ENCODE data around the gene SFMBT2. TPM values are rescaled to one million over a fixed set of nuclear protein-coding genes. Genes with fewer than 3 reads are reported as not detected.

SFMBT2 gene
- total RNA-seq, 2 experiments from 2014 or later, result 63.1 to 63.2 TPM

- ATAC-seq, result no peak
- POLR2A ChIA-PET, result no interaction called here
- Mint-ChIP-seq H3K27me3 (ENCODE audit: low read depth) (peaks cover 2% of the 10 kb centered on the region), H3K27ac (no peak overlapping the region), H3K9me3 (ENCODE audit: insufficient read depth) (no peaks in the 10 kb centered on the region), H3K4me1 (ENCODE audit: low read depth) (peaks cover 19% of the 10 kb centered on the region), H3K4me3 (no peak overlapping the region), H3K36me3 (ENCODE audit: low read depth) (no peaks in the 10 kb centered on the region)
- no peak for DNase-seq
- CTCF ChIA-PET, result interaction anchor here (1.1 to 2.0 kb wide), 2 partner anchors 87 to 518 kb away, joined by 3 to 9 read pairs; no protein-coding TSS in a partner anchor
Observed at GRCh38 chr10:7438196-7438986, 27.6 kb upstream of the SFMBT2 start.

- no peak for DNase-seq
- Mint-ChIP-seq H3K36me3 (ENCODE audit: low read depth) (no peaks in the 10 kb centered on the region), H3K4me1 (ENCODE audit: low read depth) (peaks cover 19% of the 10 kb centered on the region), H3K27me3 (ENCODE audit: low read depth) (peaks cover 8% of the 10 kb centered on the region), H3K27ac (no peak overlapping the region), H3K4me3 (no peak overlapping the region), H3K9me3 (ENCODE audit: insufficient read depth) (no peaks in the 10 kb centered on the region)
- POLR2A ChIA-PET, result interaction anchor here (1.2 kb wide), 1 partner anchor 48 kb away, joined by 4 read pairs; no protein-coding TSS in a partner anchor
- CTCF ChIA-PET, result interaction anchor here (0.9 to 2.0 kb wide), 10 partner anchors 11 to 598 kb away, joined by 3 to 9 read pairs (median 3); no protein-coding TSS in a partner anchor
- no peak for ATAC-seq
Observed at GRCh38 chr10:7436490-7437100, 25.8 kb upstream of the SFMBT2 start.

- ATAC-seq (no peak), DNase-seq (no peak)
- Mint-ChIP-seq H3K36me3 (ENCODE audit: low read depth) (no peaks in the 10 kb centered on the region), H3K4me3 (no peak overlapping the region), H3K27me3 (ENCODE audit: low read depth) (peaks cover 6% of the 10 kb centered on the region), H3K4me1 (ENCODE audit: low read depth) (peaks cover 19% of the 10 kb centered on the region), H3K9me3 (ENCODE audit: insufficient read depth) (no peaks in the 10 kb centered on the region), H3K27ac (no peak overlapping the region)
- POLR2A ChIA-PET, result interaction anchor here (0.6 kb wide), 1 partner anchor 69 kb away, joined by 3 read pairs; no protein-coding TSS in a partner anchor
- CTCF ChIA-PET, result interaction anchor here (1.0 to 1.2 kb wide), 2 partner anchors 10 to 11 kb away, joined by 3 read pairs; no protein-coding TSS in a partner anchor
Observed at GRCh38 chr10:7435674-7436073, 24.8 kb upstream of the SFMBT2 start.

DNA sequence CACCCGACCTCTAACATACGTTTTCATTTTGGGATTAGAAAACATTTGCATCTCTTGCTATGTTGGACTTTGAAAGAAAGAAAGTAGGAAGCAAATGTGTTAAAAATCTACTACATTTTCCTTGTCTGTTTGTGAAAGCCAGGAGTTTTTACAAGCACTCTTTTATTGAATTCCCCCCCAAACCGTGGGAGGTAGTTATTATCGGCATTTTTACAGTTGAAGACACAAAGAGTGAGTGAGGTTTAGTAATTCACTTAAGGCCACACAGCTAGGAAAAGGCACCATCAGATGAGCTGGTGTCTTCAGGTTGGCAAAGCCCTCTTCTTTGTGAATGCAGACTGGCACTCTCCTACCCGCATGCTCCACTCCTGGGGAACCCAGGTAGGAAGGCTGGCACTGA is 23.5 kb upstream of the SFMBT2 start:
- no peak overlapping the region for H3K4me3 Mint-ChIP-seq
- no peak for ATAC-seq
- peaks cover 19% of the 10 kb centered on the region for H3K4me1 Mint-ChIP-seq (ENCODE audit: low read depth)
- POLR2A ChIA-PET, result no interaction called here
- no peak overlapping the region for H3K27ac Mint-ChIP-seq
- no peaks in the 10 kb centered on the region for H3K9me3 Mint-ChIP-seq (ENCODE audit: insufficient read depth)
- CTCF ChIA-PET, result no interaction called here
- no peaks in the 10 kb centered on the region for H3K36me3 Mint-ChIP-seq (ENCODE audit: low read depth)
- no peak for DNase-seq
- H3K27me3 Mint-ChIP-seq (ENCODE audit: low read depth), result peaks cover 6% of the 10 kb centered on the region

GRCh38 chr10:7433861-7434260 is 23.0 kb upstream of the SFMBT2 start:
- POLR2A ChIA-PET, result no interaction called here
- CTCF ChIA-PET, result no interaction called here
- H3K4me3 Mint-ChIP-seq, result no peak overlapping the region

DNA sequence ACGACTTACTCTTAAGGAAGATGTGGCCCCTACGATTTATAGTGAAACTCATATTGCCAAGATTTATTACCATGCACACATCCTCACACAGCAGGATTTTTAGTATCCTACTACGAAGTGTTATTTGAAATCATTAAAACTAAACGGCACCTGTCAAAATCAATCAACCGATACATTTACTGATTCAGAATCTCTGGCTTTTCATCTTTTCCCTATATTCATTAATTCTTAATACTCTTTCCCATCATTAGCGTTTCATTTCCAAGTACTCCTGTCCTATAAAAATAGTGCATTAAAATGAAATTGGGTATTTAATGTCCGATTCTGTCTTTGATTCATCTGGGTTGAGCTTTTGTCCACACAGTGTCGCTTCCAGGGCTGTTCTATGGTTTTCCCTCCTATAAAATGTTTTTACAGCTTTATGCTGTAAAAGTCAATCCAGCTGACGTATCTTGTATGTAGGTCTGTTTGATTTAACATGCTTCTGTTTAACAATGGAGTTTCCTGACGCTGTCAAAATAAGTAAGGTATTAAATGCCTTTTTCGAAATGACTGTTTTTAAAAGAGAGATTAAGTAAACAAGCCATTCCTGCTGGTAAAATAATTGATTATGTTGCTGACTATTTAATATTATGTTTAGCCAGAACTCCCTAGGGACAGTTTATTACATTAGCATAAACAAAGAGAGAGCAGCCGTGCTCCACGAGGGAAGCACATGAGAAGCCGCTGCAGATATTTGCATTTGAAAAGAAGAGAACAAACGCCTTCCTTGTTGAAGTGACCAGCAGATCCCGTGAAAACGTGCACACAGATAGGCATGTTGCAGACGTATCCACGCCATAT is 22.3 kb upstream of the SFMBT2 start:
- H3K9me3 Mint-ChIP-seq (ENCODE audit: insufficient read depth), result no peaks in the 10 kb centered on the region
- H3K4me3 Mint-ChIP-seq, result no peak overlapping the region
- POLR2A ChIA-PET, result no interaction called here
- peaks cover 6% of the 10 kb centered on the region for H3K27me3 Mint-ChIP-seq (ENCODE audit: low read depth)
- peaks cover 16% of the 10 kb centered on the region for H3K4me1 Mint-ChIP-seq (ENCODE audit: low read depth)
- CTCF ChIA-PET, result no interaction called here
- DNase-seq, result no peak
- H3K36me3 Mint-ChIP-seq (ENCODE audit: low read depth), result no peaks in the 10 kb centered on the region
- H3K27ac Mint-ChIP-seq, result no peak overlapping the region
- no peak for ATAC-seq

More at GRCh38 chr10:7433861-7434260, 23.0 kb upstream of the SFMBT2 start:
- Mint-ChIP-seq H3K36me3 (ENCODE audit: low read depth) (no peaks in the 10 kb centered on the region), H3K27ac (no peak overlapping the region), H3K27me3 (ENCODE audit: low read depth) (peaks cover 6% of the 10 kb centered on the region), H3K9me3 (ENCODE audit: insufficient read depth) (no peaks in the 10 kb centered on the region), H3K4me1 (ENCODE audit: low read depth) (peaks cover 19% of the 10 kb centered on the region)
- ATAC-seq, result no peak
- no peak for DNase-seq

DNA sequence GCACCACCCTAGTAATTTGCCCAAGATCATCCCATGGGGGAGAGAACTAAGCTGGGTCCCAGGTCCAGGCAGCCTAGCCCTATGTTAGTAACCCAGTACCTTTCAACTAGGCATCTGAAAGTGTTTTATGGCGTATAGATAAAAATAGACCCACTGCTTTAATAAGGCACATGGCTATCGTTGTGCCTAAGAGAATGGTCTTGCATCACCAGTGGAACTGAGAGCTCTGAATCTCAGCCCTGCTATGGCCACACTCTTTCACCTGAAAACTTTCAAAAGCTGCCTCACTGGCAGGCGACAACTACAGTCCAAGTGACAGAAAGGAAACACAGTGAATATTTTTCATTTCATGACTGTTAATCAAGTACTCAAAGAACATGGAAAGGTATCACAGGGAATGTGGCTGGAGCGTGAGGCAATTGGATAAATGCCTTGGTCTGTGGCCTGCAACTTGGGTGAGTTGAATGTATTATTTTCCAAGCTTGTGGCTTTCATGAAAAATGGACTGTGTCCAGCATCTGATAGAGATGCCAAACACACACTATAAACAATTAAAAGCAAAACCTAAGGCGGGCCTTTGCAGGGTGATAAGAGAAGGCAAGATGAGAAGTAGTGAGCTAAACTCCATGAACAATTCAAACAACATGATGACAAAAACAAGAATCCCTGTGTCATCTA is 18.0 kb upstream of the SFMBT2 start:
- CTCF ChIA-PET, result interaction anchor here (0.9 to 2.5 kb wide), 3 partner anchors 11 to 258 kb away, joined by 3 to 9 read pairs (median 6); no protein-coding TSS in a partner anchor
- ATAC-seq (no peak), DNase-seq (no peak)
- H3K27ac Mint-ChIP-seq, result no peak overlapping the region
- peaks cover 5% of the 10 kb centered on the region for H3K9me3 Mint-ChIP-seq (ENCODE audit: insufficient read depth)
- POLR2A ChIA-PET, result interaction anchor here (0.7 kb wide), 1 partner anchor 80 kb away, joined by 3 read pairs; no protein-coding TSS in a partner anchor
- H3K27me3 Mint-ChIP-seq (ENCODE audit: low read depth), result peaks cover 6% of the 10 kb centered on the region
- H3K4me1 Mint-ChIP-seq (ENCODE audit: low read depth), result peaks cover 26% of the 10 kb centered on the region
- no peak overlapping the region for H3K4me3 Mint-ChIP-seq
- peaks cover 10% of the 10 kb centered on the region for H3K36me3 Mint-ChIP-seq (ENCODE audit: low read depth)

DNA sequence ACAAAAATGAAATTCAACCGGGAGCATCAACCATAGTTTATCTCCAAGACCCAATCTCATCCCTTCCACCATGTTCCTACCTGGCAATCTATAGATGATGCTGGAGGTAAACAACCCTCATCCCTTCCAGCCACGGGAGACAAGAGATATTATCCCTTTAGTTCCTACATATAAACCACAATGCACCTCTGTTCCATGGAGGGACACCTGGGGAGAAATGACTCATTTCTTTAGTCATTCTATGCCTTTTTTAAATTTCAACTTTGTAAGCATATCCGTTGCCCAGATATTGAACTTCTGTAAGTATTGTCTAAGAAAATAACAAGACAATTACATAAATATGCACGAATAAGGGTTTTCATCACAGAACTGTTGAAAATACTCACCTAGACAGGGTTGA is 15.5 kb upstream of the SFMBT2 start:
- peaks cover 2% of the 10 kb centered on the region for H3K27me3 Mint-ChIP-seq (ENCODE audit: low read depth)
- ChIA-PET CTCF (interaction anchor here (0.8 to 3.8 kb wide), 6 partner anchors 8 to 263 kb away, joined by 3 to 31 read pairs (median 3); no protein-coding TSS in a partner anchor), POLR2A (no interaction called here)
- no peak overlapping the region for H3K27ac Mint-ChIP-seq
- H3K36me3 Mint-ChIP-seq (ENCODE audit: low read depth), result peaks cover 10% of the 10 kb centered on the region
- DNase-seq (no peak), ATAC-seq (no peak)
- H3K4me3 Mint-ChIP-seq, result no peak overlapping the region
- peaks cover 30% of the 10 kb centered on the region for H3K4me1 Mint-ChIP-seq (ENCODE audit: low read depth)
- H3K9me3 Mint-ChIP-seq (ENCODE audit: insufficient read depth), result peaks cover 5% of the 10 kb centered on the region

DNA sequence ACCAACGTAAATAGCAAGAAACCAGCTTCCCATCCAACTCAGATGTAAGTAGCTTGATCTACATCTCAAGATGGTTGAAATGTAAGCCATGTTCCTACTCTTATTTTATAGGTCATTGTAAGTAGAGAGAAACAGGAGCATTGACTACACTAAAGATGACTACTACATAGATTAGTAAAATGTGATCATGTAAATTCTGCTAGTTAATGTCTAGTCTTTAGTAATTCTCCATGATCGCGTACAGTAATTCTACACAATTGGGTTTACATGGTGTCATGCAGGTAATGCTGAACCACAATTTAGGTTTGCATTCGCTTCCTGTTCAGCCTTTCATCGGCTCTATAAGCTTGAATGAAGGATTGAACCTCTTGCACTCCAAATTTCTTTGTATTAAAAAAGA is 14.9 kb upstream of the SFMBT2 start:
- no peak overlapping the region for H3K27ac Mint-ChIP-seq
- no peak for ATAC-seq
- CTCF ChIA-PET, result interaction anchor here (0.8 to 3.8 kb wide), 8 partner anchors 8 to 263 kb away, joined by 3 to 31 read pairs (median 3); partner anchors contain the start of gene SFMBT2
- H3K27me3 Mint-ChIP-seq (ENCODE audit: low read depth), result peaks cover 4% of the 10 kb centered on the region
- H3K4me3 Mint-ChIP-seq, result no peak overlapping the region
- POLR2A ChIA-PET, result no interaction called here
- DNase-seq, result no peak
- peaks cover 10% of the 10 kb centered on the region for H3K36me3 Mint-ChIP-seq (ENCODE audit: low read depth)
- peaks cover 5% of the 10 kb centered on the region for H3K9me3 Mint-ChIP-seq (ENCODE audit: insufficient read depth)
- peaks cover 30% of the 10 kb centered on the region for H3K4me1 Mint-ChIP-seq (ENCODE audit: low read depth)

DNA sequence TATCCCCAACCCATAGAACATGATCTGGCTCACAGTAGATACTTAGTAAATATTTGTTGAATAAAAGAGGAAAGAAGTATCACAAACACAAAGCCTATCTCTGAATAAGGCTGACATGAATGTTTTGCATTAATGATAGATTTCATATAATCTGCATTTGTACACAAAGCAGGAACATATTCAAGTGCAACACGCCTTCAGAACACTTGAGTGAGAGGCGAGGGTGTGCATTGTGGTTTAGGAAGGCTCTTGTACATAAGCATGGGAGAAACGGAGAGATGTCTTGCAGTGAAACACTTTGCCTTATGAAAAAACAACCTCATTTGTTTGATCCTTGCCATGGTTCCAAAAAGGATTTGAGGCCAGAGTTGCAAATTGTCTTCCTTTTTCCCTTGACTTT is 14.1 kb upstream of the SFMBT2 start:
- ChIA-PET CTCF (interaction anchor here (0.7 to 3.8 kb wide), 14 partner anchors 11 to 506 kb away, joined by 3 to 31 read pairs (median 3); partner anchors contain the start of gene SFMBT2), POLR2A (interaction anchor here (1.4 kb wide), 1 partner anchor 60 kb away, joined by 4 read pairs; no protein-coding TSS in a partner anchor)
- Mint-ChIP-seq H3K27me3 (ENCODE audit: low read depth) (peaks cover 4% of the 10 kb centered on the region), H3K36me3 (ENCODE audit: low read depth) (peaks cover 10% of the 10 kb centered on the region), H3K27ac (no peak overlapping the region), H3K4me1 (ENCODE audit: low read depth) (peaks cover 30% of the 10 kb centered on the region), H3K9me3 (ENCODE audit: insufficient read depth) (peaks cover 5% of the 10 kb centered on the region), H3K4me3 (no peak overlapping the region)
- ATAC-seq (no peak), DNase-seq (no peak)

GRCh38 chr10:7424315-7424714 is 13.5 kb upstream of the SFMBT2 start:
- POLR2A ChIA-PET, result interaction anchor here (1.4 kb wide), 1 partner anchor 60 kb away, joined by 4 read pairs; no protein-coding TSS in a partner anchor
- H3K27me3 Mint-ChIP-seq (ENCODE audit: low read depth), result peaks cover 4% of the 10 kb centered on the region
- DNase-seq, result peak; percentile 72
- peak overlapping the region; percentile 25 for H3K27ac Mint-ChIP-seq
- CTCF ChIA-PET, result interaction anchor here (0.7 to 3.8 kb wide), 16 partner anchors 11 to 505 kb away, joined by 3 to 31 read pairs (median 4); partner anchors contain the start of gene SFMBT2
- H3K4me1 Mint-ChIP-seq (ENCODE audit: low read depth), result peaks cover 34% of the 10 kb centered on the region
- no peak overlapping the region for H3K4me3 Mint-ChIP-seq
- ATAC-seq, result peak; percentile 87
- peaks cover 10% of the 10 kb centered on the region for H3K36me3 Mint-ChIP-seq (ENCODE audit: low read depth)
- peaks cover 5% of the 10 kb centered on the region for H3K9me3 Mint-ChIP-seq (ENCODE audit: insufficient read depth)

Measured in activated CD8-positive, alpha-beta T cell treated with anti-CD3 and anti-CD28 coated beads, Interleukin-2, amount 10 ng/mL, durations not matched to agents 7 days and 5 days (primary cell).